WERI-Rb-1 (cell line): ENCODE results near the gene ACTL7A.

Experiments
- DNase-seq: peaks from one replicate; pipeline ENCODE4 v3.0.0-alpha.2; 2020
- H3K27ac ChIP-seq: fragments of 250-450 bp; sonication (Bioruptor Pico); 2 replicates; pipeline ENCODE4 v1.5.1; 2020; ENCODE audit warnings: mild to moderate bottlenecking, moderate library complexity
- H3K27me3 ChIP-seq: fragments of 250-450 bp; sonication (Bioruptor Pico); 2 replicates; pipeline ENCODE4 v1.5.1; 2021; ENCODE audit warnings: mild to moderate bottlenecking, low read depth, moderate library complexity; ENCODE audit not compliant: insufficient read depth, severe bottlenecking
- H3K36me3 ChIP-seq: fragments of 250-450 bp; sonication (Bioruptor Pico); 2 replicates; pipeline ENCODE4 v1.5.1; 2020; ENCODE audit warnings: mild to moderate bottlenecking, moderate library complexity
- H3K4me3 ChIP-seq: 2 replicates; pipeline ENCODE4 v1.5.1; 2011; ENCODE audit warnings: low read depth, mild to moderate bottlenecking, control low read depth, low read length
- H3K9me3 ChIP-seq: fragments of 250-450 bp; sonication (Bioruptor Pico); 2 replicates; pipeline ENCODE4 v1.5.1; 2021; ENCODE audit warnings: mild to moderate bottlenecking, moderate library complexity; ENCODE audit not compliant: severe bottlenecking
- CTCF ChIP-seq: IDR thresholded peaks from 2 replicates; pipeline ENCODE4 v1.5.1; 2011; ENCODE audit warnings: low read depth, mild to moderate bottlenecking, control low read depth, inconsistent platforms, low read length

The ACTL7A gene

GRCh38 chr9:108850293-108850897 lies 11.7 kb upstream of the ACTL7A start:
- Histone ChIP-seq H3K4me3 (no peak overlapping the region), H3K36me3 (no peaks in the 10 kb centered on the region), H3K27me3 (no peaks in the 10 kb centered on the region), H3K9me3 (no peaks in the 10 kb centered on the region), H3K27ac (no peak overlapping the region)
- no peak for DNase-seq
- TF ChIP-seq CTCF, result peak; percentile 50

- Histone ChIP-seq H3K4me3 (no peak overlapping the region), H3K27me3 (no peaks in the 10 kb centered on the region), H3K9me3 (no peaks in the 10 kb centered on the region), H3K27ac (no peak overlapping the region), H3K36me3 (no peaks in the 10 kb centered on the region)
- TF ChIP-seq CTCF, result no peak
- no peak for DNase-seq
These were observed 10.9 kb upstream of the ACTL7A start for GRCh38 chr9:108851138-108851537.

GRCh38 chr9:108852079-108852478 lies 10.0 kb upstream of the ACTL7A start:
- H3K9me3 ChIP-seq, result no peaks in the 10 kb centered on the region
- H3K27ac ChIP-seq, result no peak overlapping the region
- no peaks in the 10 kb centered on the region for H3K27me3 ChIP-seq
- no peak for DNase-seq
- no peaks in the 10 kb centered on the region for H3K36me3 ChIP-seq
- TF ChIP-seq CTCF, result no peak
- H3K4me3 ChIP-seq, result no peak overlapping the region

GRCh38 chr9:108854094-108854493 lies 8.0 kb upstream of the ACTL7A start:
- no peak for DNase-seq
- H3K27me3 ChIP-seq, result no peaks in the 10 kb centered on the region

GRCh38 chr9:108854641-108855528 lies 7.2 kb upstream of the ACTL7A start:
- no peak for TF ChIP-seq CTCF
- no peak overlapping the region for H3K4me3 ChIP-seq
- H3K36me3 ChIP-seq, result no peaks in the 10 kb centered on the region
- no peak overlapping the region for H3K27ac ChIP-seq
- no peak for DNase-seq
- H3K27me3 ChIP-seq, result no peaks in the 10 kb centered on the region
- no peaks in the 10 kb centered on the region for H3K9me3 ChIP-seq

More at GRCh38 chr9:108854094-108854493, 8.0 kb upstream of the ACTL7A start:
- Histone ChIP-seq H3K27ac (no peak overlapping the region), H3K36me3 (no peaks in the 10 kb centered on the region), H3K9me3 (no peaks in the 10 kb centered on the region), H3K4me3 (no peak overlapping the region)
- TF ChIP-seq CTCF, result no peak
